H1 (cell line): ENCODE measurements around the gene GKN2. TPM values are rescaled to one million over a fixed set of nuclear protein-coding genes. Genes with fewer than 3 reads are reported as not detected.

ENCODE experiments used
- CTCF ChIA-PET: fragments of 300-600 bp; sonication (Branson Sonifier 250); formaldehyde crosslinking; loops from one replicate; lab custom pipeline; 2021; ENCODE audit not compliant: partially characterized antibody; lab: Charles Lee
- POLR2A ChIA-PET: fragments of 300-600 bp; sonication (Branson Sonifier 250); formaldehyde crosslinking; loops from one replicate; lab custom pipeline; 2021; ENCODE audit warnings: inconsistent platforms; ENCODE audit not compliant: partially characterized antibody; lab: Charles Lee
- DNase-seq, 2 experiments: peaks; one replicate each; pipeline versions ENCODE4 v3.0.0 to v3.0.0-alpha.2; 2010 to 2022; ENCODE audit warnings: low spot score in 2 of 2, low read depth in 1 of 2, mixed read lengths in 1 of 2
- FAIRE-seq: peaks from 2 replicates; lab custom pipeline; 2011; peaks lifted over from hg19 to GRCh38; lab: Jason Lieb, UNC
- H2AFZ ChIP-seq: 2 replicates; pipeline ENCODE4 v1.8.1; 2012; ENCODE audit warnings: low read length, inconsistent platforms
- H2AK5ac ChIP-seq: 2 replicates; pipeline ENCODE4 v1.6.1; 2013; ENCODE audit warnings: low read depth, low read length
- H2BK120ac ChIP-seq: replicated peaks from 2 replicates; pipeline ENCODE3; 2013; ENCODE audit warnings: low read depth, low read length, inconsistent platforms
- H2BK12ac ChIP-seq: 2 replicates; pipeline ENCODE4 v1.6.1; 2013; ENCODE audit warnings: low read depth, low read length
- H2BK15ac ChIP-seq: 2 replicates; pipeline ENCODE4 v1.6.1; 2013; ENCODE audit warnings: low read length
- H2BK20ac ChIP-seq: 2 replicates; pipeline ENCODE4 v1.6.1; 2013; ENCODE audit warnings: low read length
- H2BK5ac ChIP-seq: 2 replicates; pipeline ENCODE4 v1.6.1; 2013; ENCODE audit warnings: low read depth, low read length
- H3K14ac ChIP-seq: 2 replicates; pipeline ENCODE4 v1.6.1; 2013; ENCODE audit warnings: inconsistent platforms; ENCODE audit not compliant: insufficient read length
- H3K18ac ChIP-seq: 2 replicates; pipeline ENCODE4 v1.6.1; 2013; ENCODE audit warnings: low read length; ENCODE audit errors: extremely low read depth
- H3K23ac ChIP-seq: 2 replicates; pipeline ENCODE4 v1.6.1; 2013; ENCODE audit warnings: inconsistent platforms; ENCODE audit not compliant: insufficient read length
- H3K23me2 ChIP-seq: 2 replicates; pipeline ENCODE4 v1.6.1; 2013; ENCODE audit warnings: low read depth, low read length
- H3K27ac ChIP-seq: 2 replicates; pipeline ENCODE4 v1.6.1; 2011; ENCODE audit warnings: low read depth, low read length, inconsistent platforms
- H3K27me3 ChIP-seq, 4 experiments: replicated peaks in 1 of 4; 1 replicate in 1 of 4; 2 replicates in 3 of 4; pipeline versions ENCODE4 v1.6.1 to v1.8.1; 2011 to 2013; ENCODE audit warnings: low read length in 3 of 4, mild to moderate bottlenecking in 3 of 4, inconsistent platforms in 2 of 4, mixed read lengths in 2 of 4, moderate library complexity in 1 of 4; ENCODE audit not compliant: control insufficient read depth in 3 of 4, insufficient read depth in 3 of 4; ENCODE audit errors: extremely low read depth in 1 of 4
- H3K36me3 ChIP-seq, 4 experiments: 2 replicates each; pipeline versions ENCODE4 v1.6.1 to v1.8.1; 2011 to 2013; ENCODE audit warnings: mild to moderate bottlenecking in 4 of 4, low read length in 3 of 4, moderate library complexity in 2 of 4, control low read depth in 1 of 4, inconsistent platforms in 1 of 4; ENCODE audit not compliant: insufficient read depth in 4 of 4, control insufficient read depth in 2 of 4
- H3K4ac ChIP-seq: replicated peaks from 2 replicates; pipeline ENCODE3; 2013; ENCODE audit warnings: low read length, low read depth, mixed read lengths, inconsistent platforms; ENCODE audit not compliant: insufficient read length
- H3K4me1 ChIP-seq, 4 experiments: replicated peaks in 1 of 4; 1 replicate in 1 of 4; 2 replicates in 3 of 4; pipeline versions ENCODE4 v1.6.1 to v1.8.1; 2011 to 2013; ENCODE audit warnings: low read length in 3 of 4, inconsistent platforms in 2 of 4, mixed read lengths in 1 of 4; ENCODE audit not compliant: insufficient read depth in 4 of 4, control insufficient read depth in 3 of 4
- H3K4me2 ChIP-seq, 2 experiments: 2 replicates each; pipeline versions ENCODE4 v1.6.1 to v1.8.1; 2011 to 2013; ENCODE audit warnings: low read depth in 2 of 2, low read length in 2 of 2, control low read depth in 1 of 2, inconsistent platforms in 1 of 2, mild to moderate bottlenecking in 1 of 2; ENCODE audit not compliant: insufficient read depth in 1 of 2
- H3K4me3 ChIP-seq, 4 experiments: fragments of 200-600, 300-600 bp in 1 of 4; sonication (generic), shearing (Covaris generic), sonication (Bioruptor Twin) in 1 of 4; 2 replicates each; pipeline versions ENCODE4 v1.5.1 to v1.8.1; 2011 to 2016; ENCODE audit warnings: low read length in 4 of 4, low read depth in 3 of 4, control low read depth in 2 of 4, inconsistent platforms in 2 of 4, mild to moderate bottlenecking in 2 of 4, mixed read lengths in 1 of 4, moderate library complexity in 1 of 4; ENCODE audit not compliant: insufficient read depth in 2 of 4; ENCODE audit errors: extremely low read depth in 1 of 4
- H3K56ac ChIP-seq: replicated peaks from 2 replicates; pipeline ENCODE3; 2013; ENCODE audit warnings: low read depth, mild to moderate bottlenecking, mixed read lengths, low read length, inconsistent platforms; ENCODE audit not compliant: insufficient read length
- H3K79me1 ChIP-seq: 2 replicates; pipeline ENCODE4 v1.6.1; 2013; ENCODE audit warnings: low read depth, low read length, control low read depth
- H3K79me2 ChIP-seq, 2 experiments: 2 replicates each; pipeline versions ENCODE4 v1.6.1 to v1.8.1; 2012 to 2013; ENCODE audit warnings: low read length in 2 of 2, mild to moderate bottlenecking in 2 of 2, inconsistent platforms in 1 of 2; ENCODE audit not compliant: insufficient read depth in 2 of 2, control insufficient read depth in 1 of 2
- H3K9ac ChIP-seq, 4 experiments: replicated peaks in 1 of 4; 1 replicate in 1 of 4; 2 replicates in 3 of 4; pipeline versions ENCODE4 v1.6.1 to v1.8.1; 2011 to 2013; ENCODE audit warnings: low read depth in 3 of 4, low read length in 3 of 4, control low read depth in 2 of 4, mild to moderate bottlenecking in 2 of 4, moderate library complexity in 2 of 4, inconsistent platforms in 1 of 4; ENCODE audit errors: extremely low read depth in 1 of 4
- H3K9me3 ChIP-seq, 2 experiments: 2 replicates each; pipeline versions ENCODE4 v1.6.1 to v1.8.1; 2012 to 2013; ENCODE audit warnings: mild to moderate bottlenecking in 2 of 2, moderate library complexity in 2 of 2, control low read depth in 1 of 2, inconsistent platforms in 1 of 2, low read depth in 1 of 2, low read length in 1 of 2, mixed read lengths in 1 of 2; ENCODE audit not compliant: insufficient read depth in 2 of 2
- H4K20me1 ChIP-seq, 2 experiments: replicated peaks in 1 of 2; 2 replicates each; pipeline versions ENCODE3 to v1.8.1; 2011 to 2013; ENCODE audit warnings: inconsistent platforms in 2 of 2, low read length in 2 of 2, mild to moderate bottlenecking in 1 of 2; ENCODE audit not compliant: insufficient read depth in 2 of 2, control insufficient read depth in 1 of 2
- H4K5ac ChIP-seq: 2 replicates; pipeline ENCODE4 v1.6.1; 2013; ENCODE audit warnings: low read length, low read depth, mixed read lengths, inconsistent platforms; ENCODE audit not compliant: insufficient read length
- H4K8ac ChIP-seq: 2 replicates; pipeline ENCODE4 v1.8.0; 2013; ENCODE audit warnings: mild to moderate bottlenecking, moderate library complexity, low read length, inconsistent platforms; ENCODE audit not compliant: insufficient read depth; ENCODE audit errors: extremely low read depth
- H4K91ac ChIP-seq: replicated peaks from 2 replicates; pipeline ENCODE3; 2013; ENCODE audit warnings: low read length, mixed read lengths, inconsistent platforms; ENCODE audit not compliant: insufficient read length
- CBX8 ChIP-seq: fragments of 300-800, 300-1000 bp; sonication (generic); IDR thresholded peaks from 2 replicates; pipeline ENCODE4 v1.7.1; 2016; ENCODE audit warnings: low read depth, low read length, borderline replicate concordance
- EGR1 ChIP-seq: IDR thresholded peaks from 2 replicates; pipeline ENCODE4 v1.6.1; 2011; ENCODE audit warnings: low read depth, low read length, borderline replicate concordance
- KDM5A ChIP-seq: fragments of 200-600 bp; IDR thresholded peaks from 2 replicates; pipeline ENCODE4 v1.7.1; 2012; ENCODE audit warnings: mild to moderate bottlenecking, low read length, inconsistent platforms, mixed read lengths
- NRF1 ChIP-seq: IDR thresholded peaks from 2 replicates; pipeline ENCODE4 v1.6.1; 2011; ENCODE audit warnings: mild to moderate bottlenecking, low read depth, low read length, improper control_type of control experiment
- POLR2A ChIP-seq, 2 experiments: IDR thresholded peaks; 1 replicate in 1 of 2; 2 replicates in 1 of 2; pipeline ENCODE4 v1.6.1; 2011; ENCODE audit warnings: low read depth in 2 of 2, low read length in 2 of 2, mild to moderate bottlenecking in 2 of 2; ENCODE audit errors: control extremely low read depth in 1 of 2
- RAD21 ChIP-seq, 2 experiments: IDR thresholded peaks in 1 of 2; conservative IDR thresholded peaks in 1 of 2; 2 replicates each; pipeline ENCODE4 v1.6.1; 2011; ENCODE audit warnings: low read depth in 2 of 2, low read length in 2 of 2, improper control_type of control experiment in 1 of 2, inconsistent platforms in 1 of 2, mild to moderate bottlenecking in 1 of 2, moderate library complexity in 1 of 2
- USF2 ChIP-seq: IDR thresholded peaks from 2 replicates; pipeline ENCODE4 v1.6.1; 2011; ENCODE audit warnings: low read length, improper control_type of control experiment
- WGBS, 2 experiments: shearing (Covaris generic) in 1 of 2; methylation state at CpG; one replicate each; pipeline versions ENCODE4 v1.1.6 to v1.1.7; 2013 to 2015; ENCODE audit warnings: low lambda C conversion rate in 2 of 2, mixed read lengths in 2 of 2, inconsistent platforms in 1 of 2, low coverage in 1 of 2, missing lambda C conversion rate in 1 of 2; ENCODE audit not compliant: insufficient replicate concordance in 2 of 2, insufficient coverage in 1 of 2, insufficient read length in 1 of 2; ENCODE audit errors: extremely low coverage in 1 of 2, missing lambda C conversion rate in 1 of 2; 5-methylcytosine and 5-hydroxymethylcytosine counted together
- polyA plus RNA-seq, 7 experiments: library from polyadenylated mRNA; depleted of rRNA in 3 of 7; stranded (reverse) in 5 of 7; unstranded in 2 of 7; fragments of >200 nt in 5 of 7; fragments of 200-250 nt in 2 of 7; gene quantifications; 1 replicate in 5 of 7; 2 replicates in 1 of 7; 4 replicates in 1 of 7; pipeline versions ENCODE4 v1.2.1 to v1.2.3, GENCODE V29; 2011 to 2013; ENCODE audit warnings: missing spikeins in 2 of 7, mixed read lengths in 2 of 7
- total RNA-seq: library from RNA; stranded (reverse); fragmentation: NEBNext Ultra II Directional; extraction: Animal tissue kit (Norgen Biotek cat#: 25700); gene quantifications from 2 replicates; pipeline ENCODE4 v1.2.1, GENCODE V29; 2021

Gene GKN2
- total and polyA plus RNA-seq, 2 of the 8 experiments (the other 6 are each of a cell fraction or from before 2014, with no cell fraction given): not detected

- POLR2A ChIA-PET: interaction anchor here (1.1 kb wide), 1 partner anchor 19 kb away, joined by 3 read pairs; no protein-coding TSS in a partner anchor
- Histone ChIP-seq H3K14ac (no peak overlapping the region), H2BK12ac (no peak overlapping the region), H3K79me2 (no peaks in the 10 kb centered on the region), H2AK5ac (no peak overlapping the region), H2BK120ac (no peak overlapping the region), H3K4me2 (no peak overlapping the region), H3K23ac (no peak overlapping the region), H2BK20ac (no peak overlapping the region), H3K23me2 (no peaks in the 10 kb centered on the region), H3K9me3 (no peaks in the 10 kb centered on the region), H3K18ac (no peak overlapping the region), H3K27me3 (no peaks in the 10 kb centered on the region), H2BK15ac (no peak overlapping the region), H4K5ac (no peak overlapping the region), H2BK5ac (no peak overlapping the region), H3K56ac (no peak overlapping the region), H3K27ac (no peak overlapping the region), H4K91ac (no peak overlapping the region), H4K8ac (no peak overlapping the region), H3K79me1 (no peaks in the 10 kb centered on the region), H3K4me3 (no peak overlapping the region), H2AFZ (no peak overlapping the region), H4K20me1 (no peaks in the 10 kb centered on the region), H3K9ac (no peak overlapping the region), H3K36me3 (no peaks in the 10 kb centered on the region), H3K4ac (no peak overlapping the region), H3K4me1 (peaks cover 0 to 7% (median 4%) of the 10 kb centered on the region in 4 experiments; a peak in 4 of 7 replicates)
- 50% methylated on average over 2 of the region's 2 CpGs; no CpG with 5 or more reads in 1 of the 2 experiments for WGBS, 2 experiments
- no peak for FAIRE-seq
- TF ChIP-seq RAD21 (IDR thresholded peaks at IDR 0.05 in 1 of 2, conservative IDR thresholded peaks at IDR 0.05 in 1 of 2; ENCODE audit: low read depth in 2 of 2, low read length in 2 of 2) (no peak), NRF1 (no peak), POLR2A (IDR thresholded peaks at IDR 0.05; ENCODE audit: control extremely low read depth in 1 of 2, low read depth in 2 of 2, low read length in 2 of 2) (no peak), CBX8 (no peak), KDM5A (no peak), EGR1 (no peak), USF2 (no peak)
- CTCF ChIA-PET: interaction anchor here (5.0 kb wide), 1 partner anchor 13 kb away, joined by 54 read pairs; no protein-coding TSS in a partner anchor
- DNase-seq: no peak
Measured at GRCh38 chr2:68912732-68913131, 40.0 kb downstream of the GKN2 start.
